Measurements from ENCODE around the gene PRCP.

DNA sequence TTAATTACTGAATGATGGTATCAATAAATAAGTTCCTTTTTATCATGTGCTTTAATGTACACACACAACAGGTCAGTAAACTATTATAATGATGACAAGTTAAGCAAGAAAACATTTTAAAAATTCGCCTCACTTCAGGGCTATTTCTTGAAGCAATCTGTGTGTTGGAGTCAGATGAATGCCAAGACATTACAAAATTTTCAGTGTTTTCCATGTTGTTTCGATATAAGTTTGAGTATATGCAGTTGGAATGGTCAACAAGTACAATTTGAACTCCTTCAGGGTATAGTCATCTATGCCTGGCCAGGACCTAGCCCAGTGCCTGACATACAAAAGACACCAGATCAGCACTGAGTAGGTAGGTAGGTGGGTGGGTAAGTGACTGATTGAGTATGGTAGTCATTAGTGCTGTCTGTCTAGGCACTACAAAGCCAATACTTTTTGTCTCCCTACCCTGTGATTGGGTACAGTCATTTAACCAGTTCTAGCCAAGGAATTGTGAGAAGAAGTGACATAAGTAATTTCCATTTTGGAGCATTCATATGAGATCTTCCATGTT is 7.5 kb downstream of the PRCP start:
- TF ChIP-seq, protein P1, sequence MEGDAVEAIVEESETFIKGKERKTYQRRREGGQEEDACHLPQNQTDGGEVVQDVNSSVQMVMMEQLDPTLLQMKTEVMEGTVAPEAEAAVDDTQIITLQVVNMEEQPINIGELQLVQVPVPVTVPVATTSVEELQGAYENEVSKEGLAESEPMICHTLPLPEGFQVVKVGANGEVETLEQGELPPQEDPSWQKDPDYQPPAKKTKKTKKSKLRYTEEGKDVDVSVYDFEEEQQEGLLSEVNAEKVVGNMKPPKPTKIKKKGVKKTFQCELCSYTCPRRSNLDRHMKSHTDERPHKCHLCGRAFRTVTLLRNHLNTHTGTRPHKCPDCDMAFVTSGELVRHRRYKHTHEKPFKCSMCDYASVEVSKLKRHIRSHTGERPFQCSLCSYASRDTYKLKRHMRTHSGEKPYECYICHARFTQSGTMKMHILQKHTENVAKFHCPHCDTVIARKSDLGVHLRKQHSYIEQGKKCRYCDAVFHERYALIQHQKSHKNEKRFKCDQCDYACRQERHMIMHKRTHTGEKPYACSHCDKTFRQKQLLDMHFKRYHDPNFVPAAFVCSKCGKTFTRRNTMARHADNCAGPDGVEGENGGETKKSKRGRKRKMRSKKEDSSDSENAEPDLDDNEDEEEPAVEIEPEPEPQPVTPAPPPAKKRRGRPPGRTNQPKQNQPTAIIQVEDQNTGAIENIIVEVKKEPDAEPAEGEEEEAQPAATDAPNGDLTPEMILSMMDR (IDR thresholded peaks at IDR 0.05) = no peak
- TF ChIP-seq POLR2A (IDR thresholded peaks at IDR 0.05) = no peak

Data from adrenal gland (tissue), 5 donors.